Mucosa of gallbladder (tissue), 1 donor: Measurements from ENCODE around the gene LRIT2. TPM values are rescaled to one million over a fixed set of nuclear protein-coding genes. Genes with fewer than 3 reads are reported as not detected.

ENCODE experiments used
- DNase-seq: peaks from one replicate; pipeline ENCODE4 v3.0.0-alpha.2; 2020; ENCODE audit warnings: low spot score
- total RNA-seq: library from RNA; stranded (reverse); gene quantifications from one replicate; pipeline ENCODE4 v1.2.1, GENCODE V29; 2021
- donor health status: DM: no; HTN: no; CAD: no.

LRIT2 gene
- total RNA-seq, 1 donor from 2014 or later: not detected

DNA sequence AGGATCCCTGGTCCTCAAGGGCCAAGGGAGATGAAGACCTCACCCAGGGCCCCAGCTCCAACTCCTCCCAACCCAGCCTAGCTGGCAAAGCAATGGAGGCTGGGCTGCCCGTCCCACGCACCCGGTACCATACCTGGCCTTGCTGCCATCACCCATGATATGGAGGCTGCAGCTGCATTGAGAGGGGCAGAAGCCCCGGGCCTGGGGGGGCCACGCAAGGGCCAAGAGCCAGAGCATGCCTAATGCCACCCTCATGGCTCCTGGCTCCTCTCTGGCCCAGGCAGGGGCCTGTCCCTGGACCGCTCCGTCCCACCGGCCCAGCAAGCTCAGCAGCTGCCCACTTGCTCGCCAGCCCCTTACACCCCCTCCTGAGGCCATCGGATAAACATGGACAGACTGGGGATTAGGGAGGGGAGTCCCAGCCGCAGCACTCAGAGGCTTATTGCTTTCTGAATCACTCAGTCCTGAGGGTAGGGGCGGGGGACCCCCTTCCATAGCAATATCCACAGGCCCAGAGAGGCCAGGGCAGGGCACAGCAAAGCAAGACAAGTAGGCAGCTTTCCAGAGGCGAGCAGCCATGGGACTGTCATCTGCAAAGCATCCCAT, 15.9 kb upstream of the LRIT2 start, which contains the start of gene LRIT1:
Gene LRIT1, minus strand, starts transcription at position 362 of the 606 bp plus-strand sequence. Its CDS starts 107 bp downstream, at position 255.
- no peak for DNase-seq

DNA sequence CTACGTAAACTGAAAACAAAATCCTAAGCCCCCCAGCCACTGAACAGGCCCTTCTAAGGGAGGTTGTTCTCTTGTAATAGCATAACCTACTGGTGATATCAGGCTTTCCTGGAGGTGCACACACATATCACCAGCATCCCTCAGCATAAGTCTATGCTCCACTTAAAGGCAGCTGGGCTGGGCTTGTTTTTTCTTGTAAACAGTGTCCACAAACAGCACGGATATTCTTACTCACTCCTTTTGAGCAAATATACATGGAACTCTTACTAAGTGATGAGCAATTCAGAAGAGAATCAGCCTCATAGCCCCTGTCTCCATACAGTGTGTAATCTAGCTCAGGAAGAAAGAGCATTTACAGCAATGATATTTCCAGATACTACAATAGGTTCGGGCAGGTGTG, 13.6 kb upstream of the LRIT2 start:
- no peak for DNase-seq

DNA sequence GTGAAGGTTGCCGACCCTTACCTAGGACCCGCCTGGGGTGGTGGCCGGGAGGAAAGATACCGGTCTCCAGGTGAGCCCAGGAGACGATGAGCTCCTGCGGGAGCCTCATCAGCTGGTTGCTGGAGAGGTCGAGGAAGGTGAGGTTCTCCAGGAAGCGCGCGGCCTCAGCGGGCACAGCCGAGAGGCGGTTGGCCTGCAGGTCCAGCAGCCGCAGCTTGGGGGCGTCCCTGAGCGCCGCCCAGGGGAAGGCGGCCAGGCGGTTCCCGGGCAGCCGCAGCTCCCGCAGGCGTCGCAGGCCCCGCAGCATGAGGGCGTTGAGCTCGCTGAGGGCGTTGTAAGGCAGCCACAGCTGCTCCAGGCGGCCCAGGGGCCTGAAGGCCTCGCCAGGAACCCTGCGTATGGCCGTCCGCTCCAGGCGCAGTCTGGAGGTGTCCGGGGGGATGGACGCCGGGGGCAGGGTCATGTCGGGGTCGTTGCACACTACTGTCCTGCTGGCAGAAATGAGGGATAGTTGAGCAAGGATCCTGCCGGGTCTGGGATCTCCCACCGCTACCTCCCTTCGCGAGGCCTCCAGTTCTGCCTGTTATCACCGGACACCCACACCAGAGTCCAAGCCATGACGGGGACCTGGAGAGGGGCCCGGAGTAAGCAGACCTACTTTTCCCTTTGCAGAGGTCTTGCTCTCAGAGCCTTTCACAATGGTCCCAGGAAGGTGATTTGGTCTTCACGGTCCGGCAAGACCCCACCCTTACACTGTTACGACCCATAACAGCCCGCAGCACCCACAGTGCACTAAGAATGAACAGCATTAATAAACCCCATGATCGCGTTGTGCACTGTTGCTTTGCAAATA, 12.1 kb upstream of the LRIT2 start:
- DNase-seq: no peak

DNA sequence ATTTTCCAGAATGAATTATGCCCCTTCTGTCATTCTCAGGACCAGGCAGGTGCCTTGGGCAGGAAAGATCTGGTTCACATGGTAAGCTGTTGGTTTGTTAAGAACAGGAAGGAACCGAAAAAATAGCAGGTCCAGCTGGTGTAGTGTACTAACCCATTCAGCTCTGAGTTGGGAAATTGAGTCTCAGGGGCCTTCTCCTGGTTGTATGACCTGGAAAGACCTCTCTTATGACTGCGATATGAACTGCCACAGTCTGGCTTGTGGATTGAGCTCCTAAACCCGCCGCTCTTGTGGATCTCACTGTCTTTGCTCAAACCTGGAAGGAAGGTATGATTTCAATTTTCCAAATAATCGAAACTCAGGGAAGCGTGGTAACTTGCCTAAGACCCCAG, 11.5 kb upstream of the LRIT2 start:
- no peak for DNase-seq

DNA sequence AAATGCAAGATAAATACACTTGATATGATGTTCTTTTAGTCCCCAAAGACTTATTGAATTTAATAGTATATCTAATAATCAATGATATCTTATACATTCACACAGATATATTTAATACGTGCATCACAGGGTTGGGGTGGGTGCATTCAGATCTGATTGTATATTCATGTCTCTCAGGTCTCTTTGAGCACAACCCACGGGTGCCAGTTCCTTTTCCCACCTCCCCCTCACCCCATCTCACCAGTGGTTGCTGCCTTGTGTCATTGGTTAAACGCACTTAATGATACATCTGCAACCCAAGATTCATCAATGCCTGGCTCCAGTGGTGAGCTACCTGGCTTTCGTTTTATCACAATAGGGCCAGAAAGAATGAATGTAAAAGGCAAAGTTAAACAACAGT, 9.8 kb upstream of the LRIT2 start:
- no peak for DNase-seq

DNA sequence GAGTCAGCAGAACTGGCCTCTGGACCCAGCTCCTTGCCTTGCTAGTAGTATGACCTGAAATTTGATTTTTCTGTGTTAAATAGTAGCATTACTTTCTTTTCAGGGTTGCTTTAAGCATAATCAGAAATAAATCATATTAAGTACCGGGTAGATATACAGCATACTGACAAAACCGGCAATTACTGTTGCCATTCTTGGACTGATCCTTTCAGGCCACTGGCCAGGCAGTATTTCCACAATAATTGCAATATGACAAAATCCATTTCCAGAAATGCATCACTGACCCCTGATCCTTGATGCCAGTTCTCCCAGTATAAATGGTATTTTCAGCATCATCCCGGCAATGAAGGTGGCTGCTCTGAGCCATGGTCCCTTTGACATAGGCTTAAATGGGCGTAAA, 9.1 kb upstream of the LRIT2 start:
- no peak for DNase-seq

DNA sequence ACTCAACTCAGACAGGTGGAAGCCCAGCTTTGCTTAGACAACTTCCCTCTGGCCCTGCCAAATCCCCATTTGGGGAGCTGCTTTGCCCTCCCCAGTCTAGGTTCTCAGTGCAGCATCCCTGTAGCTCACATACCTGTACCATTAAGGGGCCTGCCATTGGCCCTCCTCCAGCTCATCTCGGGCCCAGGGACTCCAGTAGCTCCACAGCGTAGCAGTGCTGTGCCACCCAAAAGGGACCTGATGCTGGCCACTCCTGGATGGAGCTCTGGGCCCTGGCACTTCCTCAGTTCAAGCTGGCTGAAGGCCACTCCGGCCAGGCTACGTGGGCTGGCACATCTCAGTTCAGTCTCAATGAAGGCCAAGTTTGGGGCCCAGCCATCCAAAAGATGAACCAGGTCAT, 8.6 kb upstream of the LRIT2 start:
- no peak for DNase-seq

DNA sequence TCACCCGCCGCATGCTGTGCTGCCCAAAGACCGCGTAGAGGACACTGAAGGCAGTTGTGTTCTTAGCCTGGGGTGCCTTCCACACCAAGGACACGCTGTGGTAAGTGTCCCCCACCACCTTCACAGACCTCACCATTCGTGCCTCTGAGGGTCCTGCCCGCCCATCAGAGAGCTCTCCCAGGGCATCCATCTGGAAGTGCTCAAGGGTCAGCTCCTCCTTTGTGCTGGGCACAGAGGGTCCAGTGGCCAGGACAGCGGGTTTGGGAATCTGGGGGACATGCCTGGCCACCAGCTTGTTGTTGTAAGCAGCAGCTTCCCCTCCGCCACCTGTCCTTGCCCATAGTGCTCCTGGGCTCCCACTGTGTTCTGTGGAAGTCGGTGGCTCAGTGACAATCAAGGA, 7.0 kb upstream of the LRIT2 start:
- no peak for DNase-seq

DNA sequence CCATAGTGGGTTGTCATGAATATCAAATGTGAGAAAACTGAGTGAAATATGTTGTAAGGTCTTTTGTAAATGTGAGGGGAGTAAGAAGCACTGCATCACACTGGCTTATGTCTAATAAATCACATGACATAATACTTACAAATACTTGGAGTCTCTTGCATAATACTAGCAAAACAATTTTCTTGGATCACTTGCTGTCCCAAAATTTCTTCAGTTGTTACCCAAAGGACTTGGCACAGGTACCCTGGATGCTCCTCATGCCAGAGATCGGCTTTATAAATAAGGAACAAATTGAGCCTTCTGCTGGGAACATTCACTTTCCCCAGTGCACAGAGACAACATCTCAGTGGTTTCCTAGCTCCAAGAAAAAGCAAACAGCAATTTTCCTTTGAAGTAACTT, 5.0 kb upstream of the LRIT2 start:
- no peak for DNase-seq

DNA sequence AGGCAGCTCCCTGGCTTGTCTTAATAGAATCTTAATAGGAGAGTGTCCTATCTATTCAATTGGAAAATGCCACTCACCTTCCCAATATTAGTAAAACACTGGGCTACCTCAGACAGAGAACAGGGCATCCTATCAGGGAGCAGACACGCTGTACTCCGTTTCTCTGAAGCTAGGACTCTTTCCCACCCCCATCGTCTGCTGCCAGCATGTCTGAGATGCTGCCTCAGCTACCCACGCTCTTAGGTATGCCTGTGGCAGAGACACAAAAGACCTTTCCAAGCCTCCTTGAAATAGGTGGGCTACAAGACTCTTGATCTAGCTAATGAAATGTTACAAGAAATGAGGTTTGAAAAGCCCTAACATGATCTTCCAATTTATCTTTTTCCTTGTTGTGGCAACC, 2.5 kb upstream of the LRIT2 start:
- DNase-seq: no peak

DNA sequence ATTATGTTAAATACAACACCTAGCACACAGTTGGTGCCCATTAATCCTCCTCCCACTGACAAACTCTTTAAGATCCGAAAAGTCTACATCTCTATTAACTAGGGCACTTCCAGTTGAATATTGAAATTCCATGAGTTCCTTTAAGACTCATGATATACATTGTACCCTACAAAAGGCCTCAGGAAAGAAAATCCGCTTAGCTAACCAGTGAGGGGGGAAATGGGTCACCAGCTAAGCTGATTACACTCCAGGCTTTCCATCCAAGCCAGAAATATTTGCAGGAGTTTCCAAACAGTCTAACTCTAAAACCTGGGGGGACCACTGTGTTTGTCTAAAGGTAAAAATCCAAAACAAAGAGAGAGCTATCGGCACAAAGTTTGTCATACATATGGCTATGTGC, 1.3 kb upstream of the LRIT2 start:
- no peak for DNase-seq

DNA sequence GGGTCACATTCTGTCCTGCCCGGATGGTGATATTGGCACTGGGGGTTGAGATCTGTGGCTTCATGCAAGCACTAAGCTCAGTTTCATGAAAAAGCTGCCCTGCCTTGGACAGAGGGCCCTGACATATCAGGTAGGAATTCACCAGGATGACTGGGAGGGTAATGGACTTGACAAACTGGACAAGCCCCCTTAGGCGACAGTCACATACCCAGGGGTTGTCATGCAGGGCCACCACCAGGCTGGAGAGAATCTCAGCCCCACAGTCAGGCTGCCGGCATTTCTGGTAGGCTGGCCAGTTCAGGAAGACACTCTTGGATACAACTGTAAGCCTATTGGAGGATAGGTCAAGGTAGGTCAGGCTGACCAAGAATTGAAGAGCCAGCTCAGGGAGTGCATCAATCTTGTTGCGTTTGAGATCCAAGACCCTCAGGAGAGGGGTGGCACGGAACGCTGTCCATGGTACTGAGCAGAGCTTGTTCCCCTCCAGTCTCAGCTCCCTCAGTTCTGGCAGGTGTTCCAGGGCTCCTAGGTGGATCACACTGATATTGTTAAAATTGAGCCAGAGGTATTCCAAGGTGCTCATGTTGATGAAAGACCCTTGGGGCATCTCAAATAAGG, 824 bp downstream of the LRIT2 start:
- no peak for DNase-seq

DNA sequence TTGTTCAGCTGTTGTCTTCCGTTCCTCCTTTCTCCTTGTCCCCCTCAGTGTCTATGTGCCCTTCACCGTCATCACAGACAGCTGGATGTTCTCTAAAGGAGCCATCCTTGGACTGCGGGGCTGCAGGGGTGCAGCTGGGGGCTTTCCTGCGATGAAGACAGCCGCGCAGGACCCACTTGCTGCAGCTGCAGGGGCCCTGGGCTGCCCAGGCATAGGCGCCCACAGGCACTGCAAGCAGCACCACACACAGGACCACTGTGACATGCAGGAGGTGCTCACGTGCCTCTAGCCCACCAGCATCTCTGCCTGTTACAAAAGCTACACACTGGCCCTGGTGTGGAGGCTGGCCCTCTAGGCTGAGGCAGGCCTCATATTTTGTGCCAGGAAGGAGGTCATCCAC, 3.4 kb downstream of the LRIT2 start:
- no peak for DNase-seq

DNA sequence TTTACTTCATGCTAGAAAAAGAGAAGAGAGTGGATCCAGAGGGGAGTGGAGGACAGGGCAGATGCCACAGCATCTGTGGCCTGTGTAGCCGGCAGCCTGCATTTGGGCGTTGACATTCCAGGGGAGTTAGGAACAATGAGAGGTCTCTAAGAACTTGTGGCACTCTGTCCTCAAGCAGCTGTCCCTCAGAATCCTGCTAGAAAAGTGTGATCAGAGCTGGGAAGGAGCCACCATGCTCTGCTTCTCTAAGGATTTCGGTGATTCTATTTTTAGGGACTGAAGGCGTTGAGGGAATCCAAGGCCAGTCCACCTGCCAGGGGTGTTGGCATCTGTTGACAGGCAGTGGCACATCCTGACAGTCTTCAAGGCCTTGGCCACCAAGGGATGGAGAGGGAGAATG, 7.6 kb downstream of the LRIT2 start:
- no peak for DNase-seq

DNA sequence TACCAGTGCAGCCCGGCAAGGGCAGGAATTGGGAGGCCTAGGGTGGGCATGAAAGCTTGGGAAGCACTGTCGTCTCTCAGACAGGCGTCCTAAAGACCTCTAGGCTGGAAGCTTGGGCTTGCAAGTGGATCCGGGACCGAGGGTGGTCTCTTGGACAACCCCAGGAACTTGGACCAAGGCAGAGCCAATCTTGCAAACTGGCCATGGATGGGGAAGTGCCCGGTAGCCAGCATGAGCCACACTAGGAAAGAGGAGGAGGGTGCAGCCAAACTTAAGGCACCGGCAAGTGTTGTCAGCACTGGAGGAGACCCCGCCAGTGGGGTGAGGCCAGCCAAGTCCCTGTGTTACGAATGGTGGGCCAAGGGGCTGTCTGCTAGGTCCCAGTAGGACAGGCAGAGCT, 8.5 kb downstream of the LRIT2 start:
- no peak for DNase-seq

DNA sequence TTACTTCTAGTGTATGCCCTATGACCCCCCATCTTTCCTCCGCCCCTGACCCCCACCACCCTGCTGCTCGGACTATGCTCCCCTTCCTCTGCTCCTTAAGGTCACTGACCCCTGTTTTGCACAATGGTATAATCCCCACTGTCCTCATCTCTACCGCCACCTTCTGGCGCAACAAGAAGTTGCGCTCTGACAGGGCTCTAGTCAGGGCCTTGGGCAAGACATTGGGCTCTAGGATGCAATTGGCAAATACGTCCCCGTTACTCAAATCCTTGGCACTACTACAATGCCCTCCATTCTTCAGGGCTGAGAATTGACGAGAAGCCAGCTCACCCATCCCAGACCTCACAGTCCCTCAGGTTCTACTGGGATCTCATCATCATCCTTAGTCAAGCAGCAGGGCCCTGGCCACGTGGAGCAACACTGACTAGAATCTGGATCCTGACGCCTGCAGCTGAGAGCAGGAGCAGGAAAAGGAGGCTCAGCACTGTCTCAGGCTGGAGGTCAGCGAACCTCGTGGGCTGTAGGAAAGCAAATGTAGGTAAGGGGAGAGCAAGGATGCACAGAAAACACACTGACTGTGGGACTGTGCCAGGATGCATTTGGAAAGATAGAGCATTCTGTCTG, 10.6 kb downstream of the LRIT2 start:
- no peak for DNase-seq

DNA sequence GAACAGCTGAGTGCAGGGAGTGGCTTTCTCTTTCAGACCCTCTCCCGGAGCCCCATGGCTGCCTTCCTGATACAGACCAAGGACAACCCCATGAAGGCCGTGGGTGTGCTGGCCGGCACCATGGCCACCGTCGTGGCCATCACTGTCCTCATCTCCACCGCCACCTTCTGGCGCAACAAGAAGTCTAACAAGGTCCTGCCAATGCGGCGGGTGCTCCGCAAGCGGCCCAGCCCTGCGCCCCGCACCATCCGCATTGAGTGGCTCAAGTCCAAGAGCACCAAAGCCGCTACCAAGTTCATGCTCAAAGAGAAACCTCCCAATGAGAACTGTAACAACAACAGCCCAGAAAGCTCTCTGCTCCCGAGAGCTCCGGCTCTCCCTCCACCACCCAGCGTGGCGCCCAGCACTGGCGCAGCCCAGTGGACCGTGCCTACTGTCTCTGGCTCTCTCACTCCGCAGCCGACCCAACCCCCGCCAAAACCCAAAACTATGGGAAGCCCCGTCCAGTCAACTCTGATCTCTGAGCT, 11.2 kb downstream of the LRIT2 start:
- no peak for DNase-seq

DNA sequence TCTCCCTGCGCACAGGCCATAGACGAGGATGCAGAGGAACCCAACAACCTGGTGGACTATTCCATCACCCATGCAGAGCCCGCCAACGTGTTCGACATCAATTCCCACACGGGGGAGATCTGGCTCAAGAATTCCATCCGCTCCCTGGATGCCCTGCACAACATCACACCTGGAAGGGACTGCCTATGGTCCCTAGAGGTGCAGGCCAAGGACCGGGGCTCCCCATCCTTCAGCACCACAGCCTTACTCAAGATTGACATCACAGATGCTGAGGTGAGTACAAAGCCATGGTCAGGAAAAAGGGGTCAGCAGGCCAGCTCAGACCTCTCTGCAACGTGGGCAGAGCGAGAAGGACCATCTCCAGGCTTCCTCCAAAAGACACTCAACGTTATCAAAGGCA, 12.3 kb downstream of the LRIT2 start:
- no peak for DNase-seq

DNA sequence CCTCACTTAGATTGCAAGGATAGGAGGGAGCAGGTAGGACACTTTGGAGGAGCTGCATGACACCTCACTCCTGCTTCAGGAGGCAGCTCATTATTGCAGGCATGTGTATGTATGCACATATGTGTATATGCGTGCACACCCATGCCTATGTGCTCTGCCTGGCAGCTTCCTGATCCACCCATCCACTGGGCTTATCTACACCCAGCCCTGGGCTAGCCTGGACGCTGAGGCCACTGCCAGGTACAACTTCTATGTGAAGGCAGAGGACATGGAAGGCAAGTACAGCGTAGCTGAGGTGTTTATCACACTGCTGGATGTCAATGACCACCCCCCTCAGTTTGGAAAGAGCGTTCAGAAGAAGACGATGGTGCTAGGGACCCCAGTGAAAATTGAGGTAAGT, 13.3 kb downstream of the LRIT2 start:
- no peak for DNase-seq

DNA sequence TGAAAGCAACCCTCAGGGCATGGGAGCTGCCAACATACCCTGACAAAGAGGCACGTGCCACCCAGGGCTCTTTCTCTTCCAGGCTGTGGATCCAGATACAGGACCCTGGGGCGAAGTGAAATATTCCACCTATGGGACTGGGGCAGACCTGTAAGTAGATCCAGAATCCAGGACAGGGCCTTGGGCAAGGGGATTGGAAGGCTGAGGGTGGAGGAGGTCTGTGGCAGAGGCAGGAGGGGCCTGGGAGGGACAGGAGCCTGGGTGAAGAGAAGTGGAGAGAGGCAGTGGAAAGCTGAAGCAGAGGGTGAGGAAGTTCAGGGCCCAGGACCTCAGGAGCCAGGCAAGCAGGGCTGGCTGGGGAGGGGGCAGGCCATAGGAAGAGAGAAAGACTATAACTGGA, 13.8 kb downstream of the LRIT2 start:
- DNase-seq: no peak

DNA sequence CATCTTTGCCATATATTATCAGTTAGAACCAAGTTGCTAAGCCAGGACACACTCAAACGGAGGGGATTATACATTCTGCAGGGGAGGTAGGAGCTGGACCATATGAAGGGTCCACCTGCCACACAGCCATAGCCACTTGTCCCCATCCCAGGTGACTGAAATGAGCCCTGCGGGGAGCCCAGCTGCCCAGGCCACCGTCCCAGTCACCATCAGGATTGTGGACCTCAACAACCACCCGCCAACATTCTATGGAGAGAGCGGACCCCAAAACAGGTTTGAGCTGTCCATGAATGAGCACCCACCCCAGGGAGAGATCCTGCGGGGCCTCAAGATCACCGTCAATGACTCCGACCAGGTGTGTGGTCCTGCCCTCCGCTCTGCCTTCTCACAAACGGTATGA, 17.3 kb downstream of the LRIT2 start:
- no peak for DNase-seq

DNA sequence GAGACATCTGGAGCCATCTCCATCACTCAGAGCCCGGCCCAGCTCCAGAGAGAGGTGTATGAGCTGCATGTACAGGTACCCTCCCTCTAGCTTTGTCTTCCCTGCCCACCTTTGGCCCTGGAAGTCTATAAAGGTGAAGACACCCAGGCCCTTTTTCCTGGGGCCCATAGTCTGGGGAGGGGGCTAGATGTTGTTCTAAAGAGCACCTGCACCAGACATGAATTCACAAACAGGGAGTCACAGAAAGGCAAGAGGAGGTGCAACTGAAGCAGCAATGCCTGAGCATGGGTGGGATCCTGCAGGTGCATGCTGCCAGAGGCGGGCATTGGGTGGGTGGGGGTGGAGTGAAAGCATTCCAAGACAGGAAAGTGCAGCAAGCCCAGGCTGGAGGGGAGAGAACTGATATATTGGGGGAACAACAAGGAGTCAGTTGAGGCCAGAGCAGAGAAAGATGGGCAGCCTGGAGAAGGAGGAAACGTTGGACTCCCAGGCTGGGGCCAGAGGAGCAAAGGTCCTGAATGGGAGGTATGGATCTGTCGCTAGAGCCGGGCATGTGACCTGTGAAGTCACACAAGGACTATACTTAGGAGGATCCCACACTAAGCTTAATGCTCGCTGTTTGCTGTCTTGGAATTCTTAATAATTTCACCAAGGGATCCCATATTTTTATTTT, 19.4 kb downstream of the LRIT2 start:
- DNase-seq: no peak
